ENCODE measurements around the gene NTN1.

DNA sequence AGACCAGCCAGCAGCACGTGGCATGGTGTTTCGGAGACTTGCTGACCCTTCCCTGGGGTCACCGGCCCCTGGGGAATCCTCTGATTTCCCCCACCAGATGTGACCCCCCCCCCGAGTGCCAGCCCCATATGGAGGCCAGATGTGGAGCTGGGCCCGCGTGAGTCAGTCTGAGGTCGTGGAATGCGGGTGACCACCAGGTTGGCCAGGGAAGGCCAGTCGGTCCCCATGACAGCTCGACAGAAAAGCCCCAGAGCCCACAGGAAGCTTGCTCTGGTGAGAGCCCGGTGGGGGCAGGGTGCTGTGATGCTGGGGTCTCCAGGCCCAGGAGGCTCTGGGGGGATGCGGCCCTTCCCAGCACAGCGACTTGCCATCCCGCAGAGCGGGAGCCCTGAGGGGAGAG is 209.0 kb downstream of the NTN1 start:
- TF ChIP-seq, protein P1, sequence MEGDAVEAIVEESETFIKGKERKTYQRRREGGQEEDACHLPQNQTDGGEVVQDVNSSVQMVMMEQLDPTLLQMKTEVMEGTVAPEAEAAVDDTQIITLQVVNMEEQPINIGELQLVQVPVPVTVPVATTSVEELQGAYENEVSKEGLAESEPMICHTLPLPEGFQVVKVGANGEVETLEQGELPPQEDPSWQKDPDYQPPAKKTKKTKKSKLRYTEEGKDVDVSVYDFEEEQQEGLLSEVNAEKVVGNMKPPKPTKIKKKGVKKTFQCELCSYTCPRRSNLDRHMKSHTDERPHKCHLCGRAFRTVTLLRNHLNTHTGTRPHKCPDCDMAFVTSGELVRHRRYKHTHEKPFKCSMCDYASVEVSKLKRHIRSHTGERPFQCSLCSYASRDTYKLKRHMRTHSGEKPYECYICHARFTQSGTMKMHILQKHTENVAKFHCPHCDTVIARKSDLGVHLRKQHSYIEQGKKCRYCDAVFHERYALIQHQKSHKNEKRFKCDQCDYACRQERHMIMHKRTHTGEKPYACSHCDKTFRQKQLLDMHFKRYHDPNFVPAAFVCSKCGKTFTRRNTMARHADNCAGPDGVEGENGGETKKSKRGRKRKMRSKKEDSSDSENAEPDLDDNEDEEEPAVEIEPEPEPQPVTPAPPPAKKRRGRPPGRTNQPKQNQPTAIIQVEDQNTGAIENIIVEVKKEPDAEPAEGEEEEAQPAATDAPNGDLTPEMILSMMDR (conservative IDR thresholded peaks at IDR 0.05), result no peak
- TF ChIP-seq ZFX (IDR thresholded peaks at IDR 0.05), result no peak

Measured in C4-2B (cell line).